Measurements from ENCODE around the gene TCP10L.
"Not testable (repeated sequence)": the region's sequence is repeated elsewhere in the genome, so short reads cannot be mapped to it uniquely, and the experiment has no call there.

The TCP10L gene

DNA sequence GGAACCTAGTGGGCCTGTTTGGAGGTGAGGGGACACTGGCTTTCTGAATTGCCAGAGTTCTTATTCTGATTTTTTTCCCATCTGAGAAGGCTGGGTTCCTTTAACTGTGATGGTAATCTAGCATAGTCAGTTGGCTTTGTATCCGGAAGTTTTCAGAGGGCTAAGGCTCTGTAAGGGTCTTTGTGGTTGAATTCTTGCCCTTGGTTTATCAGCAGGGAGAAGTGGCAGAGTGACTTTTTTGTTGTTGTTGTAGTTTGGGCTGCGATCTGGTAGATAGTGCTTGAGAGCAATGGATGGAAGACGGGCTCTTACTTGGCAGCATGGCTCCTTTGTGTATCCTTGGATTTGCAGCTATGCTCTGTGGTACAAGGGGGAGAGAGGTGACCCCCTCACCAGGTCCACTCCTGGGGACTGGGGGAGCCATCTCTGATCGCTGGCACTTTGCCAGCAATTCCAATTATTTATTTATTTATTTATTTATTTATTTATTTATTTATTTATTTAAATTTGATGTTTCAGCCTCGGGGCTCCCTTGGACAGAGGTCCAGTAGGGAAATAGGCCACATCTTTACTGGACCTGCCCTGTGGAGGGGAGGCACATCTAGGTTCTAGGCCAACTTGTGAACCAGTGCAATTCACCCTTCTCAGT lies 18.5 kb downstream of the TCP10L start:
- no peak overlapping the region for H3K9ac ChIP-seq (ENCODE audit: insufficient read length)
- DNase-seq (ENCODE audit: low read depth, low spot score), result no peak
- H3K36me3 ChIP-seq (ENCODE audit: insufficient read depth, low read length), result no peaks in the 10 kb centered on the region
- TF ChIP-seq POLR2AphosphoS5 (IDR thresholded peaks at IDR 0.05; ENCODE audit: borderline replicate concordance, low read depth, low read length), result no peak
- no peak overlapping the region for H3K4me3 ChIP-seq
- H3K27ac ChIP-seq, result no peak overlapping the region
- no peaks in the 10 kb centered on the region for H3K9me3 ChIP-seq (ENCODE audit: low read depth, low read length)

DNA sequence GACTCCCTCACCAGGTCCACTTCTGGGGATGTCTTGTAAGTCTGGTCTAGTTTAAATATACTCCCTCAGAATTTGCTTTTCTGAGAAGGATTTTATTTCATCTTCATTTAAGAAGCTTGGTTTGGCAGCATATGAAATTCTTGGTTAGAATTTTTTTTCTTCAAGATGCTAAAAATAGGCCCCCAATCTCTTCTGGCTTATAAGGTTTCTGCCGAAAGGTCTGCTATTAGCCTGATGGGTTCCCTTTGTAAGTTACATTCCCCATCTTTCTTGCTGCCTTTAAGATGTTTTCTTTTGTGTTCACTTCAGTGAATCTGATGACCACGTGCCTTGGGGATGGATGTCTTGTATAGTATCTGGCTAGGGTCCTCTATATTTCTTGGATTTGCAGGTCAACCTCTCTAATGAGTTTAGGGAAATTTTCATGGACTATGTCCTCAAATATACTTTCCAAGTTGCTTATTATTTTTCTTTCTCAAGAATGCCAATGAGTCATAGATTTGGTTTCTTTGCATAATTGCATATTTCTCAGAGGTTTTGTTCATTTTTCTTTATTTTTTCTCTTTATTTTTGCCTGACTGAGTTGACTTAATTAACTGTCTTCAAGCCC lies 19.4 kb downstream of the TCP10L start:
- Histone ChIP-seq H3K9me3 (ENCODE audit: low read depth, low read length) (no peaks in the 10 kb centered on the region), H3K36me3 (ENCODE audit: insufficient read depth, low read length) (no peaks in the 10 kb centered on the region), H3K27ac (no peak overlapping the region), H3K9ac (ENCODE audit: insufficient read length) (no peak overlapping the region), H3K4me3 (no peak overlapping the region)
- no peak for TF ChIP-seq EZH2 (IDR thresholded peaks at IDR 0.05)
- no peak for TF ChIP-seq POLR2AphosphoS5 (IDR thresholded peaks at IDR 0.05; ENCODE audit: borderline replicate concordance, low read depth, low read length)
- TF ChIP-seq FOXP2 (optimal IDR thresholded peaks at IDR 0.05; ENCODE audit: control extremely low read depth, extremely low read length, insufficient read depth), result no peak
- no peak for DNase-seq (ENCODE audit: low read depth, low spot score)

DNA sequence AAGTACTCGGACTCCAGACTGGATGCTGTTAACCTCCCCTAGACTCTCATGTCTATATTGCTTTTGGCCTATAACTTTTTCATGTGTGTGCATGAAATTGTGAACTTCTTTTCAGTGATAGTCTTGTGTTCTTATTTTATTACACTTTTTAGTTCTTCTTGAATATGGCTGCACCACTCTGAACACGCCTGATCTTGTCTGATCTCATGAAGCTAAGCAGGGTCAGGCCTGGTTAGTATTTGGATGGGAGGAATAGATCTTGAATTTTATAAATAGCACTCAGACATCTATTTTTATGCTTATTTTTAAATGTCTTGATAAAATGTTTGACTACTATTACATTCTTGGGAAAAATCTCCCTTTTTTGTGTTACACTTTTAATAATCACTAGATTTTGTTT lies 22.4 kb downstream of the TCP10L start:
- DNase-seq (ENCODE audit: low read depth, low spot score), result no peak
- Histone ChIP-seq H3K9ac (ENCODE audit: insufficient read length) (no peak overlapping the region), H3K4me3 (no peak overlapping the region), H3K27ac (no peak overlapping the region), H3K36me3 (ENCODE audit: insufficient read depth, low read length) (no peaks in the 10 kb centered on the region), H3K9me3 (ENCODE audit: low read depth, low read length) (no peaks in the 10 kb centered on the region)
- no peak for TF ChIP-seq FOXP2 (optimal IDR thresholded peaks at IDR 0.05; ENCODE audit: control extremely low read depth, extremely low read length, insufficient read depth)
- no peak for TF ChIP-seq POLR2AphosphoS5 (IDR thresholded peaks at IDR 0.05; ENCODE audit: borderline replicate concordance, low read depth, low read length)
- no peak for TF ChIP-seq EZH2 (IDR thresholded peaks at IDR 0.05)

DNA sequence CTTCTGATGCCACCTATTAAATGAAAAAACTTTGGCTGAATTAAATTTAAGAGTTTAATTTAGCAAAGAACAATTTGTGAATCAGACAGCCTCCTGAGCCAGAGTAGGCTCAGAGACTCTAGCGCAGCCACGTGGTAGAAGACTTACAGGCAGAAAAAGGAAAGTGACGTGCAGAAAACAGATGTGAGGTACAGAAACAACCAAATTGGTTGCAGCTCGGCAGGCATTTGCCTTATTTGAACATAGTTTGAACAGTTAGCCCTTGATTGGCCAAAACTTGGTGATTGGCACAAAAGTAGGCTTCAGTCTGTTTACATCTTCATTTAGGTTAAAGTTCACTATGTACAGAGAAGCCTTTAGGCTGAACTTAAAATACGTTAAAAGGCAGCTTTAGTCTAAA lies 22.9 kb downstream of the TCP10L start:
- Histone ChIP-seq H3K4me3 (no peak overlapping the region), H3K27ac (no peak overlapping the region), H3K36me3 (ENCODE audit: insufficient read depth, low read length) (no peaks in the 10 kb centered on the region), H3K9me3 (ENCODE audit: low read depth, low read length) (no peaks in the 10 kb centered on the region), H3K9ac (ENCODE audit: insufficient read length) (no peak overlapping the region)
- no peak for DNase-seq (ENCODE audit: low read depth, low spot score)
- no peak for TF ChIP-seq POLR2AphosphoS5 (IDR thresholded peaks at IDR 0.05; ENCODE audit: borderline replicate concordance, low read depth, low read length)

DNA sequence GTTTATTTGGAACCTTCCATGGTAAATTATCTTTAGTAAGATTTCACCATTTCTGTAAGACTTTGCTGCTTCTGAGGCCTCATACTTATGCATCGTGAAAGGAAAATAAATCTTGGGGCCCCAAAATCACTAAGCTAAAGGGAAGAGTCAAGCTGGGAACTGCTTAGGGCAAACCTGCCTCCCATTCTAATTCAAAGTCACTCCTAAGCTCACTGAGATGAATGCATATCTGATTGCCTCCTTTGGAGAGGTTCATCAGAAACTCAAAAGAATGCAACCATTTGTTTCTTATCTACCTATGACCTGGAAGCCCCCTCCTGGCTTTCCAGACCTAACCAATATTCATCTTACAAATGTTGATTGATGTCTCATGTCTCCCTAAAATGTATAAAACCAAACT lies 23.8 kb downstream of the TCP10L start:
- H3K36me3 ChIP-seq (ENCODE audit: insufficient read depth, low read length); H3K4me3 ChIP-seq; DNase-seq (ENCODE audit: low read depth, low spot score); H3K9me3 ChIP-seq (ENCODE audit: low read depth, low read length); H3K27ac ChIP-seq; H3K9ac ChIP-seq (ENCODE audit: insufficient read length): not testable (repeated sequence)

DNA sequence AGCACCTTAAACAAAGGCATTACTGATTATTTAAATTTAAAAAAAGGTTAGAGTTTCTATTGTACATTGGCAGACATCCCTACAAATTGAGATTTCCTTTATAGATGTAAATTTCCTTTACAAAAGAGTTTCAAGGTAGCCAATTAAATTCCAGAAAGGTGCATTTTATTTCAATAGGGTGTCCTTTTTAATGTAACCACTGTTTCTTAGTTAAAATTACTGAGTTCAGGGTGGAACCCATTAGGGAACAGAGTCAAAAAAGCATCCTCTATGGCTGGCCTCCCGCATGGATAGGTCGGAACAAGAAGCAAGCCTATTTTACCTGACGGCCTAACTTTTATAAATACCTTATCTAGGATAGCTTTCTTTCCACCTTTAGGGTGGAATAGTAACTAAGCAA lies 24.4 kb downstream of the TCP10L start:
- no peak overlapping the region for H3K9ac ChIP-seq (ENCODE audit: insufficient read length)
- no peak overlapping the region for H3K27ac ChIP-seq
- no peak overlapping the region for H3K4me3 ChIP-seq

DNA sequence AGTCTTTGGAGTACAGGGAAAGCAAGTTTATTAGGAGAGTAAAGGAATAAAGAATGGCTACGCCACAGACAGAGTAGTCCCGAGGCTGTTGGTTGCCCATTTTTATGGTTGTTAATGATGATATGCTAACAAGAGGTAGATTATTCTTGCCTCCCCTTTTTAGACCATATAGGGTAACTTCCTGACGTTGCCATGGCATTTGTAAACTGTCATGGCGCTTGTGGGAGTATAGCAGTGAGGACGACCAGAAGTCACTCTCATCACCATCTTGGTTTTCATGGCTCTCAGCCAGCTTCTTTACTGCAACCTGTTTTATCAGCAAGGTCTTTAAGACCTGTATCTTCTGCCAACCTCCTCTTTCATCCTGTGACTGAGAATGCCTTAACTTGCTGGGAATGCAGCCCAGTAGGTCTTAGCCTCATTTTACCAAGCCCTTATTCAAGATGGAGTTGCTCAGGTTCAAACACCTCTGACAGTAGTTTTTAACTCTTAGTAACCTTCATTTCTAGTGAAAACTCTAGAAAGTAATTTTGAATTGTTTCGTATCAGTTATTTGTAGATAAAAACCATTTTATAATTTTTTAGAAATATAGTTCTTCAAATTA lies 26.2 kb downstream of the TCP10L start:
- TF ChIP-seq FOXP2 (optimal IDR thresholded peaks at IDR 0.05; ENCODE audit: control extremely low read depth, extremely low read length, insufficient read depth), result no peak
- no peak for TF ChIP-seq POLR2AphosphoS5 (IDR thresholded peaks at IDR 0.05; ENCODE audit: borderline replicate concordance, low read depth, low read length)
- TF ChIP-seq EZH2 (IDR thresholded peaks at IDR 0.05), result no peak
- Histone ChIP-seq H3K4me3 (no peak overlapping the region), H3K36me3 (ENCODE audit: insufficient read depth, low read length) (no peaks in the 10 kb centered on the region), H3K27ac (no peak overlapping the region), H3K9me3 (ENCODE audit: low read depth, low read length) (no peaks in the 10 kb centered on the region), H3K9ac (ENCODE audit: insufficient read length) (no peak overlapping the region)
- DNase-seq (ENCODE audit: low read depth, low spot score), result no peak

More for the DNA sequence above, 24.4 kb downstream of the TCP10L start:
- TF ChIP-seq POLR2AphosphoS5 (IDR thresholded peaks at IDR 0.05; ENCODE audit: borderline replicate concordance, low read depth, low read length) (no peak), FOXP2 (optimal IDR thresholded peaks at IDR 0.05; ENCODE audit: control extremely low read depth, extremely low read length, insufficient read depth) (no peak), EZH2 (IDR thresholded peaks at IDR 0.05) (no peak)
- H3K36me3 ChIP-seq (ENCODE audit: insufficient read depth, low read length), result no peaks in the 10 kb centered on the region
- H3K9me3 ChIP-seq (ENCODE audit: low read depth, low read length), result no peaks in the 10 kb centered on the region
- DNase-seq (ENCODE audit: low read depth, low spot score), result no peak

DNA sequence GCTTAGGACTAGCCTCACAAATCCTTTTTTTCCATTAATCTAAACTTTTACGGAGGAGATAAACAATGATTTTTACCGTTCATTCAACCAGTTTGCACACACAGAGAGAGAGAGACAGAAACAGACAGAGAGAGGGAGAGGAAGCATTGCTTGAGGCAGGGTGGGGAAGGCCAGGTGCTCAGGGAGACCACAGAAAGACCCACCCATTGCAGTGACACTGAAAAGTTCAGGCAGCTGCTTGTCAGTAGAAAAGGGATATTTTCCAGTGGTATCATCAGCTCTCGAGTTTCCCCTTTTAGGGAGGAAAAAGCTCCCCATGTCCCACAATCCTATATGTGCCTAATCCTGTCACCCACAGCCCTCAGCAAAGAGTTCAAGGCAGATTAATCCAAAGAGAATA lies 27.2 kb downstream of the TCP10L start:
- Histone ChIP-seq H3K9ac (ENCODE audit: insufficient read length) (no peak overlapping the region), H3K9me3 (ENCODE audit: low read depth, low read length) (no peaks in the 10 kb centered on the region), H3K4me3 (no peak overlapping the region), H3K36me3 (ENCODE audit: insufficient read depth, low read length) (no peaks in the 10 kb centered on the region), H3K27ac (no peak overlapping the region)
- DNase-seq (ENCODE audit: low read depth, low spot score), result no peak
- TF ChIP-seq POLR2AphosphoS5 (IDR thresholded peaks at IDR 0.05; ENCODE audit: borderline replicate concordance, low read depth, low read length) (no peak), EZH2 (IDR thresholded peaks at IDR 0.05) (no peak), FOXP2 (optimal IDR thresholded peaks at IDR 0.05; ENCODE audit: control extremely low read depth, extremely low read length, insufficient read depth) (no peak)

Measured in SK-N-MC (cell line).